ENCODE measurements around the gene NOL8.

Gene NOL8

GRCh38 chr9:92263131-92263530 is 62.0 kb downstream of the NOL8 start:
- no peak for DNase-seq

GRCh38 chr9:92257327-92257726 is 67.8 kb downstream of the NOL8 start:
- no peak for DNase-seq

- no peak for DNase-seq
These were observed 70.5 kb downstream of the NOL8 start for GRCh38 chr9:92254381-92255337.

- no peak for DNase-seq
These were observed 71.5 kb downstream of the NOL8 start for GRCh38 chr9:92253656-92254055.

GRCh38 chr9:92247981-92248380 is 77.2 kb downstream of the NOL8 start:
- no peak for DNase-seq
